HepG2 (cell line): Measurements from ENCODE around the gene AKAP6. TPM values are rescaled to one million over a fixed set of nuclear protein-coding genes. Genes with fewer than 3 reads are reported as not detected.

Experiments used
- ATAC-seq: fragments of 200-7000 bp; cut with Tn5 transposase; 3 replicates; pipeline ENCODE4 v1.9.1; 2020; ENCODE audit warnings: mild to moderate bottlenecking, moderate library complexity
- BruUV-seq: library from RNA; stranded (reverse); fragments of 400-500 nt; replicated peaks from 2 replicates; lab custom pipeline; 2021; lab: Mats Ljungman, UMichigan
- CTCF ChIA-PET: fragments of 300-600 bp; formaldehyde crosslinking; extraction: SDS; loops from one replicate; lab custom pipeline; 2021; ENCODE audit warnings: low total read pairs, inconsistent platforms, low intra/inter-chr PET ratio; lab: Yijun Ruan, JAX
- POLR2A ChIA-PET: fragments of 350-600 bp; sonication (Branson Sonifier 250); formaldehyde crosslinking; loops from one replicate; lab custom pipeline; 2020; ENCODE audit warnings: antibody characterized with exemption, inconsistent platforms; lab: Yijun Ruan, JAX
- DNase-seq: peaks from one replicate; pipeline ENCODE4 v3.0.0-alpha.2; 2015; ENCODE audit warnings: low spot score
- FAIRE-seq: peaks from 3 replicates; lab custom pipeline; 2011; peaks lifted over from hg19 to GRCh38; lab: Jason Lieb, UNC
- H2AFZ ChIP-seq: one replicate; pipeline ENCODE4 v1.6.1; 2011; ENCODE audit warnings: low read length, inconsistent platforms
- H3K27ac ChIP-seq: fragments of 300-600 bp; 3 replicates; pipeline ENCODE4 v1.8.0; 2011; ENCODE audit warnings: mixed run types, mild to moderate bottlenecking, mixed read lengths, low read length, inconsistent platforms; ENCODE audit not compliant: insufficient read depth; ENCODE audit errors: extremely low read length
- H3K27me3 ChIP-seq, 2 experiments: fragments of 200-600 bp in 1 of 2; 2 replicates in 1 of 2; 3 replicates in 1 of 2; pipeline versions ENCODE4 v1.6.0 to v1.8.0; 2011; ENCODE audit warnings: low read length in 2 of 2, mild to moderate bottlenecking in 2 of 2, moderate library complexity in 2 of 2, inconsistent platforms in 1 of 2; ENCODE audit not compliant: insufficient read depth in 2 of 2, control insufficient read depth in 1 of 2
- H3K36me3 ChIP-seq, 2 experiments: fragments of 200-600 bp in 1 of 2; replicated peaks in 1 of 2; 2 replicates in 1 of 2; 3 replicates in 1 of 2; pipeline versions ENCODE4 v1.5.1 to v1.8.0; 2011; ENCODE audit warnings: low read length in 2 of 2, inconsistent platforms in 1 of 2; ENCODE audit not compliant: insufficient read depth in 2 of 2, control insufficient read depth in 1 of 2
- H3K4me1 ChIP-seq: 2 replicates; pipeline ENCODE4 v1.5.1; 2012; ENCODE audit warnings: low read length, inconsistent platforms; ENCODE audit not compliant: insufficient read depth
- H3K4me2 ChIP-seq: 2 replicates; pipeline ENCODE4 v1.6.0; 2011; ENCODE audit warnings: low read depth, low read length, inconsistent platforms
- H3K4me3 ChIP-seq, 3 experiments: fragments of 200-600 bp in 1 of 3; sonication (generic), shearing (Covaris generic) in 1 of 3; replicated peaks in 1 of 3; 2 replicates each; pipeline ENCODE4 v1.5.1; 2011 to 2016; ENCODE audit warnings: low read length in 3 of 3, inconsistent platforms in 2 of 3, low read depth in 2 of 3, mild to moderate bottlenecking in 2 of 3, control low read depth in 1 of 3, mixed read lengths in 1 of 3; ENCODE audit not compliant: insufficient read depth in 1 of 3
- H3K79me2 ChIP-seq: one replicate; pipeline ENCODE4 v1.6.1; 2011; ENCODE audit warnings: low read length, inconsistent platforms; ENCODE audit not compliant: insufficient read depth
- H3K9ac ChIP-seq: 2 replicates; pipeline ENCODE4 v1.6.0; 2011; ENCODE audit warnings: mild to moderate bottlenecking, low read depth, low read length, inconsistent platforms; ENCODE audit not compliant: insufficient read depth
- H3K9me3 ChIP-seq: 2 replicates; pipeline ENCODE4 v1.5.1; 2012; ENCODE audit warnings: mild to moderate bottlenecking, low read length
- H4K20me1 ChIP-seq: 2 replicates; pipeline ENCODE4 v1.6.0; 2011; ENCODE audit warnings: inconsistent platforms, mild to moderate bottlenecking, low read length, moderate library complexity; ENCODE audit not compliant: insufficient read depth
- BORCS8-MEF2B ChIP-seq: sonication (generic); formaldehyde crosslinking; IDR thresholded peaks from 2 replicates; pipeline ENCODE4 v1.8.0; 2022; ENCODE audit warnings: mild to moderate bottlenecking, missing genetic modification reagents
- MLLT10 ChIP-seq: sonication (generic); formaldehyde crosslinking; IDR thresholded peaks from 2 replicates; pipeline ENCODE4 v1.4.0; 2020; ENCODE audit warnings: missing genetic modification reagents
- NCOR1 ChIP-seq: fragments of 200-600 bp; sonication (generic); IDR thresholded peaks from 2 replicates; pipeline ENCODE4 v1.7.0; 2017; ENCODE audit warnings: antibody characterized with exemption, low read length, borderline replicate concordance
- NR3C1 ChIP-seq: sonication (generic); formaldehyde crosslinking; IDR thresholded peaks from 2 replicates; pipeline ENCODE4 v1.4.0; 2020; ENCODE audit warnings: missing genetic modification reagents
- PBX3 ChIP-seq: sonication (generic); formaldehyde crosslinking; IDR thresholded peaks from 2 replicates; pipeline ENCODE4 v1.8.1; 2023; ENCODE audit warnings: missing genetic modification reagents, inconsistent platforms, borderline replicate concordance
- SALL1 ChIP-seq: sonication (generic); formaldehyde crosslinking; IDR thresholded peaks from 2 replicates; pipeline ENCODE4 v1.8.0; 2022; ENCODE audit warnings: mild to moderate bottlenecking, missing genetic modification reagents
- SALL2 ChIP-seq: sonication (generic); formaldehyde crosslinking; IDR thresholded peaks from 2 replicates; pipeline ENCODE4 v1.8.1; 2023; ENCODE audit warnings: mild to moderate bottlenecking, missing genetic modification reagents, inconsistent platforms
- SKI ChIP-seq: fragments of 450-650 bp; IDR thresholded peaks from one replicate; pipeline ENCODE4 v1.6.1; 2018; ENCODE audit warnings: mild to moderate bottlenecking; ENCODE audit not compliant: partially characterized antibody
- SNAI1 ChIP-seq: sonication (generic); formaldehyde crosslinking; IDR thresholded peaks from 2 replicates; pipeline ENCODE4 v1.5.0; 2020; ENCODE audit warnings: mild to moderate bottlenecking, missing genetic modification reagents, borderline replicate concordance
- STAT6 ChIP-seq: sonication (generic); formaldehyde crosslinking; IDR thresholded peaks from 2 replicates; pipeline ENCODE4 v1.4.0; 2020; ENCODE audit warnings: missing genetic modification reagents, mild to moderate bottlenecking, borderline replicate concordance
- ZNF614 ChIP-seq: IDR thresholded peaks from 2 replicates; pipeline ENCODE4 v1.6.1; 2018; ENCODE audit warnings: missing biosample characterization, missing genetic modification reagents, inconsistent platforms, borderline replicate concordance
- ZNF691 ChIP-seq: sonication (generic); formaldehyde crosslinking; IDR thresholded peaks from 2 replicates; pipeline ENCODE4 v1.4.0; 2020; ENCODE audit warnings: missing genetic modification reagents, low read depth, mild to moderate bottlenecking, borderline replicate concordance
- ZNF704 ChIP-seq: sonication (generic); formaldehyde crosslinking; IDR thresholded peaks from 2 replicates; pipeline ENCODE4 v1.8.1; 2023; ENCODE audit warnings: mild to moderate bottlenecking, inconsistent platforms, moderate library complexity, missing genetic modification reagents, borderline replicate concordance
- ZNF784 ChIP-seq: sonication (generic); formaldehyde crosslinking; IDR thresholded peaks from 2 replicates; pipeline ENCODE4 v1.5.1; 2020; ENCODE audit warnings: missing genetic modification reagents, mild to moderate bottlenecking, borderline replicate concordance
- ZNF788 ChIP-seq: sonication (generic); formaldehyde crosslinking; IDR thresholded peaks from 2 replicates; pipeline ENCODE4 v1.5.0; 2020; ENCODE audit warnings: mild to moderate bottlenecking, missing genetic modification reagents, borderline replicate concordance
- in situ Hi-C: cut with HindIII; loops from 2 replicates; pipeline ENCODE4 v1.10.0; 2017; ENCODE audit warnings: low pct_unique_long_range_greater_than_20kb; ENCODE audit not compliant: extremely low pct_ligation_motif_present
- intact Hi-C: fragments of 100-400 bp; cut with micrococcal nuclease; formaldehyde crosslinking; loops from one replicate; pipeline ENCODE4 v1.10.0; 2022; ENCODE audit not compliant: unreplicated experiment
- polyA plus RNA-seq, 8 experiments: library from polyadenylated mRNA; depleted of rRNA in 3 of 8; stranded (reverse) in 7 of 8; unstranded in 1 of 8; fragments of >200 nt; fragmentation: Illumina TruSeq in 4 of 8; extraction: Trizol in 4 of 8; gene quantifications; 2 replicates each; pipeline versions ENCODE4 v1.2.1 to v1.2.3, GENCODE V29; 2011 to 2016; ENCODE audit warnings: low read depth in 4 of 8, missing spikeins in 1 of 8, mixed read lengths in 1 of 8; ENCODE audit not compliant: insufficient read depth in 1 of 8
- total RNA-seq, 5 experiments: library from RNA; depleted of rRNA; stranded (reverse); fragments of >200 nt; fragmentation: Illumina TruSeq; extraction: Trizol; gene quantifications; 2 replicates each; pipeline ENCODE4 v1.2.3, GENCODE V29; 2016; ENCODE audit warnings: low read depth in 1 of 5

AKAP6 gene
- total and polyA plus RNA-seq, 2 of the 13 experiments (the other 11 are each of a cell fraction or from before 2014, with no cell fraction given): 1.4 TPM

GRCh38 chr14:32648434-32648833 is 319.3 kb downstream of the AKAP6 start:
- CTCF ChIA-PET: no interaction called here
- BruUV-seq: no TSS peak
- H3K4me1 ChIP-seq: no peaks in the 10 kb centered on the region
- H3K9ac ChIP-seq: no peak overlapping the region
- no peak overlapping the region for H3K27ac ChIP-seq
- POLR2A ChIA-PET: no interaction called here
- no peaks in the 10 kb centered on the region for H3K36me3 ChIP-seq
- intact Hi-C loops (no loop called here), in situ Hi-C loops (no loop called here)
- H3K79me2 ChIP-seq: no peaks in the 10 kb centered on the region
- FAIRE-seq (no peak), ATAC-seq (no peak), DNase-seq (no peak)
- H4K20me1 ChIP-seq: no peaks in the 10 kb centered on the region
- no peak overlapping the region for H3K4me2 ChIP-seq
- H3K27me3 ChIP-seq: no peaks in the 10 kb centered on the region
- no peak overlapping the region for H3K4me3 ChIP-seq
- no peak overlapping the region for H2AFZ ChIP-seq
- no peaks in the 10 kb centered on the region for H3K9me3 ChIP-seq
- TF ChIP-seq ZNF704 (no peak), NR3C1 (CRISPR knock-in tag) (no peak), NCOR1 (no peak), STAT6 (no peak), SALL1 (CRISPR knock-in tag) (no peak), ZNF614 (CRISPR knock-in tag) (no peak), MLLT10 (no peak), PBX3 (CRISPR knock-in tag) (no peak), SALL2 (CRISPR knock-in tag) (no peak), SNAI1 (CRISPR knock-in tag) (no peak), ZNF788 (no peak), ZNF691 (CRISPR knock-in tag) (no peak), ZNF784 (CRISPR knock-in tag) (no peak), SKI (no peak), BORCS8-MEF2B (CRISPR knock-in tag) (no peak)
